ENCODE measurements around the gene NOS2. TPM values are rescaled to one million over a fixed set of nuclear protein-coding genes. Genes with fewer than 3 reads are reported as not detected.

NOS2 gene
- total RNA-seq, 1 experiment from 2014 or later, result 19.0 TPM

- peaks cover 2% of the 10 kb centered on the region; the same call in 1 of the 2 replicates for H3K36me3 ChIP-seq (ENCODE audit: control insufficient read depth, insufficient read depth, low read length)
- H3K4me3 Mint-ChIP-seq (ENCODE audit: unreplicated experiment), result no peak overlapping the region
- no peaks in the 10 kb centered on the region for H3K27me3 Mint-ChIP-seq (ENCODE audit: insufficient read depth, unreplicated experiment)
- peaks cover 17% of the 10 kb centered on the region for H3K9me3 ChIP-seq
- H3K4me3 ChIP-seq (ENCODE audit: low read depth, low read length), result no peak overlapping the region
- intact Hi-C loops (cut with micrococcal nuclease; ENCODE audit: unreplicated experiment), result no loop called here
- H3K9me3 Mint-ChIP-seq (ENCODE audit: unreplicated experiment), result peaks cover 24% of the 10 kb centered on the region
- H3K4me1 Mint-ChIP-seq (ENCODE audit: low read depth, unreplicated experiment), result peaks cover 13% of the 10 kb centered on the region
- H3K27me3 ChIP-seq (replicated peaks; ENCODE audit: control insufficient read depth, insufficient read depth, low read length), result no peaks in the 10 kb centered on the region
- H3K36me3 Mint-ChIP-seq (ENCODE audit: insufficient read depth, unreplicated experiment), result peaks cover 8% of the 10 kb centered on the region
- DNase-seq, result no peak
- H3K4me1 ChIP-seq, result no peaks in the 10 kb centered on the region
- ChIA-PET CTCF (interaction anchor here (4.3 kb wide), 1 partner anchor 12 kb away, joined by 19 read pairs; no protein-coding TSS in a partner anchor), POLR2A (no interaction called here)
- TF ChIP-seq CTCF (IDR thresholded peaks at IDR 0.05; ENCODE audit: insufficient read depth in 1 of 2, low read depth in 1 of 2, low read length in 1 of 2, severe bottlenecking in 1 of 2, unreplicated experiment in 1 of 2), result no peak
- no peak overlapping the region for H3K27ac Mint-ChIP-seq (ENCODE audit: unreplicated experiment)
- BruUV-seq (replicated peaks), result no TSS peak
Measured at GRCh38 chr17:27817731-27818130, 17.4 kb upstream of the NOS2 start.

GRCh38 chr17:27816946-27817345 is 16.6 kb upstream of the NOS2 start:
- peaks cover 7% of the 10 kb centered on the region for H3K36me3 Mint-ChIP-seq (ENCODE audit: insufficient read depth, unreplicated experiment)
- ChIA-PET POLR2A (no interaction called here), CTCF (no interaction called here)
- peaks cover 13% of the 10 kb centered on the region for H3K4me1 Mint-ChIP-seq (ENCODE audit: low read depth, unreplicated experiment)
- H3K4me1 ChIP-seq, result no peaks in the 10 kb centered on the region
- TF ChIP-seq CTCF (IDR thresholded peaks at IDR 0.05; ENCODE audit: insufficient read depth in 1 of 2, low read depth in 1 of 2, low read length in 1 of 2, severe bottlenecking in 1 of 2, unreplicated experiment in 1 of 2), result no peak
- peaks cover 17% of the 10 kb centered on the region for H3K9me3 Mint-ChIP-seq (ENCODE audit: unreplicated experiment)
- DNase-seq, result peak in 1 of 2 experiments; percentile 14
- no peak overlapping the region for H3K4me3 Mint-ChIP-seq (ENCODE audit: unreplicated experiment)
- H3K36me3 ChIP-seq (ENCODE audit: control insufficient read depth, insufficient read depth, low read length), result peaks cover 2% of the 10 kb centered on the region; the same call in 1 of the 2 replicates
- no peak overlapping the region for H3K27ac Mint-ChIP-seq (ENCODE audit: unreplicated experiment)
- H3K27me3 Mint-ChIP-seq (ENCODE audit: insufficient read depth, unreplicated experiment), result no peaks in the 10 kb centered on the region
- no peak overlapping the region for H3K4me3 ChIP-seq (ENCODE audit: low read depth, low read length)
- intact Hi-C loops (cut with micrococcal nuclease; ENCODE audit: unreplicated experiment), result no loop called here
- H3K9me3 ChIP-seq, result peaks cover 16% of the 10 kb centered on the region
- no TSS peak for BruUV-seq (replicated peaks)
- no peaks in the 10 kb centered on the region for H3K27me3 ChIP-seq (replicated peaks; ENCODE audit: control insufficient read depth, insufficient read depth, low read length)

GRCh38 chr17:27811961-27812360 is 11.6 kb upstream of the NOS2 start:
- Mint-ChIP-seq H3K4me1 (ENCODE audit: low read depth, unreplicated experiment) (peaks cover 24% of the 10 kb centered on the region), H3K36me3 (ENCODE audit: insufficient read depth, unreplicated experiment) (no peaks in the 10 kb centered on the region), H3K9me3 (ENCODE audit: unreplicated experiment) (peaks cover 11% of the 10 kb centered on the region), H3K27ac (ENCODE audit: unreplicated experiment) (no peak overlapping the region), H3K4me3 (ENCODE audit: unreplicated experiment) (no peak overlapping the region), H3K27me3 (ENCODE audit: insufficient read depth, unreplicated experiment) (no peaks in the 10 kb centered on the region)
- Histone ChIP-seq H3K27me3 (replicated peaks; ENCODE audit: control insufficient read depth, insufficient read depth, low read length) (no peaks in the 10 kb centered on the region), H3K36me3 (ENCODE audit: control insufficient read depth, insufficient read depth, low read length) (no peaks in the 10 kb centered on the region), H3K9me3 (0 out of 2 replicates have a peak, but pooled peaks cover 4% of the 10 kb centered on the region), H3K4me3 (ENCODE audit: low read depth, low read length) (no peak overlapping the region), H3K4me1 (peaks cover 10% of the 10 kb centered on the region)
- ChIA-PET POLR2A (no interaction called here), CTCF (interaction anchor here (0.6 to 10.7 kb wide), 2 partner anchors 18 to 72 kb away, joined by 3 to 540 read pairs; no protein-coding TSS in a partner anchor)
- no TSS peak for BruUV-seq (replicated peaks)
- no peak for TF ChIP-seq CTCF (IDR thresholded peaks at IDR 0.05; ENCODE audit: insufficient read depth in 1 of 2, low read depth in 1 of 2, low read length in 1 of 2, severe bottlenecking in 1 of 2, unreplicated experiment in 1 of 2)
- DNase-seq, result no peak
- intact Hi-C loops (cut with micrococcal nuclease; ENCODE audit: unreplicated experiment), result no loop called here

All from Caco-2 (cell line).